MM.1S (cell line): ENCODE data around the gene RAB37.

Experiments
- EZH2 ChIP-seq: fragments of 300-600 bp; sonication (generic); optimal IDR thresholded peaks from 2 replicates; pipeline ENCODE3; 2017; ENCODE audit warnings: low read depth, mild to moderate bottlenecking, antibody characterized with exemption, low read length, mixed read lengths
- TF ChIP-seq, protein P1 (sequence below): fragments of 300-600 bp; sonication (generic); IDR thresholded peaks from 2 replicates; pipeline ENCODE4 v1.5.1; 2016; ENCODE audit warnings: antibody characterized with exemption, low read length, mixed read lengths

DNA sequence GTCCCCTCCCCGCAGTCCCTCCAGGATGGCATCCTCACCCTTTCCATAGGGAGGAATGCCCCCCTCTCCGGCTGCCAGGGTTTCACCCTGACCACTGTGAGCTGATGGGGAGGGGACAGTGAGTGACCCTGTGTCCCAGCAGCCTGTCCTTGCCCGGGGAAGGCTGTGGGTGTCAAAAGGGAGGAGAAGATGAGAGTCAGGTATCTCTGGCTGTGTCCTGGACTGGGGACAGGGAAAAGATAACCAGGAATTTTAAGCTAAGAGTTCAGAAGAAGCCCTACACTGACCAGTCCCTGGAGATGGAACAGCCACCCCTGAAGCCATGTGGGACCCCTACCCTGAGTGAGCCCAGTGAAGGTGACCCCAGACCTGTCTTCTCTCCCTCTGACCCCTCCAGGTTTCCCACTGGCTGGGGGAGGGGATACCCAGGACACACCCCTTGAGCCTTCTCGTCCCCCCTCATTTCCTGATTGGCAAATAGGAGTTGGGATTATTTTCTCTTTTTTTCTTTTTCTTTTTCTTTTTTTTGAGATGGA is 27.8 kb downstream of the RAB37 start:
- TF ChIP-seq EZH2: no peak
- TF ChIP-seq, protein P1, sequence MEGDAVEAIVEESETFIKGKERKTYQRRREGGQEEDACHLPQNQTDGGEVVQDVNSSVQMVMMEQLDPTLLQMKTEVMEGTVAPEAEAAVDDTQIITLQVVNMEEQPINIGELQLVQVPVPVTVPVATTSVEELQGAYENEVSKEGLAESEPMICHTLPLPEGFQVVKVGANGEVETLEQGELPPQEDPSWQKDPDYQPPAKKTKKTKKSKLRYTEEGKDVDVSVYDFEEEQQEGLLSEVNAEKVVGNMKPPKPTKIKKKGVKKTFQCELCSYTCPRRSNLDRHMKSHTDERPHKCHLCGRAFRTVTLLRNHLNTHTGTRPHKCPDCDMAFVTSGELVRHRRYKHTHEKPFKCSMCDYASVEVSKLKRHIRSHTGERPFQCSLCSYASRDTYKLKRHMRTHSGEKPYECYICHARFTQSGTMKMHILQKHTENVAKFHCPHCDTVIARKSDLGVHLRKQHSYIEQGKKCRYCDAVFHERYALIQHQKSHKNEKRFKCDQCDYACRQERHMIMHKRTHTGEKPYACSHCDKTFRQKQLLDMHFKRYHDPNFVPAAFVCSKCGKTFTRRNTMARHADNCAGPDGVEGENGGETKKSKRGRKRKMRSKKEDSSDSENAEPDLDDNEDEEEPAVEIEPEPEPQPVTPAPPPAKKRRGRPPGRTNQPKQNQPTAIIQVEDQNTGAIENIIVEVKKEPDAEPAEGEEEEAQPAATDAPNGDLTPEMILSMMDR: no peak
